Measurements from ENCODE around the gene TRMU.

The TRMU gene

GRCh38 chr22:46335201-46336118 is at the start of gene TRMU:
TSS of gene TRMU (plus strand) at chr22:46335714. CDS start at chr22:46335765, 51 bp downstream.
- peak; percentile 55 for DNase-seq (ENCODE audit: low read depth)

GRCh38 chr22:46286006-46286405 is 49.5 kb upstream of the TRMU start:
- no peak for DNase-seq (ENCODE audit: low read depth)

- no peak for DNase-seq (ENCODE audit: low read depth)
Measured at GRCh38 chr22:46286941-46287872, 48.3 kb upstream of the TRMU start.

GRCh38 chr22:46287873-46288751 is 47.4 kb upstream of the TRMU start:
- no peak for DNase-seq (ENCODE audit: low read depth)

GRCh38 chr22:46288846-46289243 is 46.7 kb upstream of the TRMU start:
- no peak for DNase-seq (ENCODE audit: low read depth)

GRCh38 chr22:46289244-46289891 is 46.1 kb upstream of the TRMU start:
- no peak for DNase-seq (ENCODE audit: low read depth)

- DNase-seq (ENCODE audit: low read depth): no peak
Measured at GRCh38 chr22:46290121-46290842, 45.2 kb upstream of the TRMU start.

- DNase-seq (ENCODE audit: low read depth): no peak
Measured at GRCh38 chr22:46290843-46291785, 44.4 kb upstream of the TRMU start.

- DNase-seq (ENCODE audit: low read depth): no peak
Measured at GRCh38 chr22:46292173-46292572, 43.3 kb upstream of the TRMU start.

GRCh38 chr22:46292732-46293131 is 42.8 kb upstream of the TRMU start:
- no peak for DNase-seq (ENCODE audit: low read depth)

- no peak for DNase-seq (ENCODE audit: low read depth)
Measured at GRCh38 chr22:46293577-46294260, 41.8 kb upstream of the TRMU start.

GRCh38 chr22:46294784-46295183 is 40.7 kb upstream of the TRMU start:
- DNase-seq (ENCODE audit: low read depth): no peak

GRCh38 chr22:46295277-46295971 is 40.1 kb upstream of the TRMU start:
- DNase-seq (ENCODE audit: low read depth): no peak

GRCh38 chr22:46296257-46297150 is 39.0 kb upstream of the TRMU start, which contains the start of gene GTSE1:
TSS of gene GTSE1 (plus strand) at chr22:46296870. CDS start at chr22:46297401, 531 bp downstream.
- peak; percentile 94 for DNase-seq (ENCODE audit: low read depth)

GRCh38 chr22:46297151-46297812 is 38.2 kb upstream of the TRMU start:
- DNase-seq (ENCODE audit: low read depth): no peak

GRCh38 chr22:46299101-46299500 is 36.4 kb upstream of the TRMU start:
- DNase-seq (ENCODE audit: low read depth): no peak
